Measurements from ENCODE around the gene ST14.

The ST14 gene

DNA sequence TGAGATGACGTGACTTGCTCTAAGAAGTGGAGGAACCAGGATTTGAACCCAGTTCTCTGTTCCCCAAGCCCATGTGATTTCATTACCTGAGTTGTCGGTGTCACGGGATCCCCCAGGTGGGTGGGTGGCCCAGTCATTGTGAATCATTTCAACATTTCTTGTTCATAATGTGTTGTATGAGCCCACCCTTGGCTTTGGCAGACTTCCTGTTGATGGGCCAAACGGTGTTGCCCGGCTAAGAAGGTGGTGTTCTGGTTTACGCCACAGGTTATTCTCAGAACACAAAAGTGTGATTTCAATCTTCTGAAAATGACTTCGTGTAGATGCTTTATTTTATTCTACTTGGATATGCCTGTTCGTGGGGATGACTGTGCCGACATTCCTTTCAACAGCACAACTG lies 21.6 kb upstream of the ST14 start:
- no peak for DNase-seq

DNA sequence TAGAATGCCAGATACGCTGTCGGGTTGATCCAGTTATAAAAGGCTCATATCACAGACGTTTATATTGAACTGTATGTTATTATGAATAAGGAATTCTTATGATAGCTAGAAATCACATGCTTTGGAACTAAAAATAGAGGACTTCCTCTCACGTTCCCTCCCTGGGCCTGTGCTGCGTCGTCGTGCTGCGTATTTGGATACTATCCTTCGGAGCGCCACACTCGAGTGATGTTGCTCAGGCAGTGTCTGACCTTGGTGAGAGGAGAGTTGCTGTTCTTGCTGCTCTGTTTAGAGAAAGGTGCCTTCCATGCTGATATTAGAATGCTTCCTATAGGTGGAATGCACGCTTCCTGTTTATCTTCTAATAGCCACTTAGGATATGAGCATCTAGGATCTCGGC lies 20.2 kb upstream of the ST14 start:
- no peak for DNase-seq

DNA sequence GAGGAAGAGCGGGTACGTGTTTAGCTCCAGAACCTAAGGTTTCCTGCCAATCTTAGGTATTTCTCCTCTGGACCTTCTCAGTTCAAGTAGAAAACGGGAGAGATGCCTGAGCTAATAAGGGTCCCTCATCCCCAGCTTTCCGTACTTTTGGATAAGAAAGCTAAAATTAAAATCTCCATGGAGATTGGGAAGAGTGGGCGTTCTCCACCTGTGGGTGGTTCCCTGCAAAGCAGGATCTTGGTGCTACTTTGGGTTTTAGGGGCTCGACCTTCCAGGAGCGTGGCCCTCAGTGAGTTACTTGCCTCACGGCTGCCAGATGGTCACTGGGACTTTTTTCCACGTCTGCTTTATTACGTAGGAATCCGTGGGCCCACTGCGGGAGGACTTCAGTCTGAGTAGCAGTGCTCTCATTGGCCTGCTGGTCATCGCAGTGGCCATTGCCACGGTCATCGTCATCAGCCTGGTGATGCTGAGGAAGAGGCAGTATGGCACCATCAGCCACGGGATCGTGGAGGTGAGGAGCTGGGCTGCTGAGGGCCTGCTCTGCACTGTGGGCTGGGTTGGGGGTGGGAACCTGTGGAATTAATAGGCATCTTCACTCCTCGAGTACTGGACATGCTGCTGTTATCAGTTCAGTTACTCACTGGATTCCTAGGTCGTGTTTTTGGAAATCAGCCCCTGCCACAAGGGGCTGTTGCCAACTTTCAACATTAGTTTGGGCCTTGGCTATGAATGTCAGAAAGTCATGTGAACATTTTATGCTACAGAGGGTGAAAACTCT lies 17.8 kb upstream of the ST14 start:
- no peak for DNase-seq

DNA sequence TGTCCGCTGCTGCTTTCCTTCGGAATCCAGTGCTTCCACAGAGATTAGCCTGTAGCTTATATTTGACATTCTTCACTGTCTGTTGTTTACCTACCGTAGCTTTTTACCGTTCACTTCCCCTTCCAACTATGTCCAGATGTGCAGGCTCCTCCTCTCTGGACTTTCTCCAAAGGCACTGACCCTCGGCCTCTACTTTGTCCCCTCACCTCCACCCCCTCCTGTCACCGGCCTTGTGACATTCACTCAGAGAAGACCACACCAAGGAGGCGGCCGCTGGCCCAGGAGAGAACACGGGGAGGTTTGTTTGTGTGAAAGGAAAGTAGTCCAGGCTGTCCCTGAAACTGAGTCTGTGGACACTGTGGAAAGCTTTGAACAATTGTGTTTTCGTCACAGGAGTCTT lies 15.4 kb upstream of the ST14 start:
- DNase-seq, result no peak

DNA sequence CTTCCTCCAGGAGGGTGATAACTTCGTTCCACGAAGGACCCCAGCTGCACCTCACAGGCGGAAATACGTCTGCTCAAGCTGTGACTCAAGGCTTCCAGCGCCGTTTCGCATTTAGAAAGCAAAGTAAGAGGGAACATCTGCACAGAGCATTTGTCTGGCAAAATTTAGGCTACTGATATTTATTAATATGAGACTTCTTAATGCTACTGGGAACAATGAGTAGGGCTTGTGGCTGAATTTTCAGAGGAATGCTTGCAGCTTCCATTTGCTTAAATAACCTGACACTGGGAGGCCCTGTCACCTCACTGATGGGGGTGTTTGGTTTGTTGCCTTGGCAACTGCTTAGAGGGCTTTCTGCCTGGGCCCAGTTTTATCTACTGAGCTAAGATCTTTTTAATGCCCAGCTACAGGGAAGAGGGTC lies 14.7 kb upstream of the ST14 start:
- DNase-seq, result peak; percentile 68

DNA sequence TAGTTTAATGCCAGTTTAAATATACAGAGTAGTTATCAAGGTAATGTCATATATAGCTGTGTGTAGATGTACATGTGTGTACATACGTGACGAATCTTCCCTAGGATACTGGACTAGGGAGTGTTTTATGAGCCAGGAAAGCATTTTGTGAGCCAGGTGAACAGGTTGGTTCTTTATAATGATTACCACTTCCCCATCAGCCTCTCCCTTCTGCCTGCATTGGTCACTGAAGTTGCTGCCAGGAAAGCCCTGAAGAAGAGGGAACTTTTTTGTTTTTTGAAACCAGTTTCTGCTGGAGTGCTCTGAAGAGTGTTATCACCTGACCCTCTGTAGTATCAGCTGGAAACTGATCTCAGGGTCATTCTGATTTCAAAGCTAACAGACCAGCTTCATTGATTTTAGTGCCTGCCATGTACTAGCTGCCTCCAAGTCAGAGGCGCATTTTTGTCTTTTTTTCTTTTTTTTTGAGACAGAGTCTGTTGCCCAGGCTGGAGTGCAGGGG lies 14.2 kb upstream of the ST14 start:
- DNase-seq, result no peak

DNA sequence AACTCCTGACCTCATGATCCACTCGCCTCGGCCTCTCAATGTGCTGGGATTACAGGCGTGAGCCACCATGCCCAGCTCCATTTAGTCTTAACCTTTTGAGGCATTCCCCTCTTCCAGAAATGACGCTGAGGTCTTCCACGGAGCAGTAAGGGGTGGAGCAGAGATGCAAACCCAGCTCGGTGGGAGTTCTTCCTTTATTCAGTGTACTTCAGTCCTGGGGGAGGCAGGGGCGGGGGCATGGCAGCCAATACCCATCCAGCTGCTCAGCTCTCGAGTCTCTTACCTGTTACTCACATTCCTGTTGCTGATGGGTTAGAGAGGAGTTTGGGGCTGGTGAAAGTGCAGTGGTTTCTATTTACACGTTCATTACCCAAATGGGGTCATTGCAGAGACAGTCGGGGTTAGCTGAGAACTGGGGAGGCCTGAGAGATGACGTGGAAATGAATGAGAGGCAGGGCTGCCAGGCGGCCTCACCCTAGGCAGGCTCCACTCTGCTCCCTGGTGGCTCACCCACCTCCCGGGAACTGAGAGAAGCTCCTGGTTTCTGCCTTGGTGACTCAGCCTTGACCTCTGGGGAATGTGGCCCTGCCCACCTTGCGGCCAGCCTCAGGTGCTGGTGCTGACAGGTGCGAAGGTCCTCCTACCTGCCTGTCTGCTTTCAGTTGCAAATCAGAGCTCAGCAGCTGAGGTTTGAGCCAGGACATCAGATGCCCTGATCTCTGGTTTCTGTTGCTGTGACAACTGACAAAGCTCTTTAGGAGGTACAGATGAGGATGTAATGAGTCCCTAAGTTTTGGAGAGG lies 13.4 kb upstream of the ST14 start:
- DNase-seq, result no peak

DNA sequence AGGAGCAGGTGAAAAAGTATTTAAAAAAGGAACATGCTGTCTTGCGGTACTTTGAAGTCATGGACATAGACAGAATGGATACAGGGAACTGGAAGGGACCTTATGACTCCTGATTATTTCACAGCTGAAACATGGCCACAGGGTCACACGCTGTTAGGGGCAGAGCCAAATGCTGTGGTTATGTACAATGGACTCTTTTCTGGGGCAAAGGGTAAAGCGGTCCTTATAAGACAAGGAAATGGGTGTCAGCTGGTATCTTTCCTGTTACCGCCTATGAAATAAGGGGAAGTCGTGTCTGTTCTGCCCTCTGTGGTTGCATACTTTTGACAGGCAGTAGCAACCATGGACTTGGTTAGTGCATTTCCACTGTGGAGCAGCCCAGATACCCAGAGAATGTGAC lies 12.8 kb upstream of the ST14 start:
- no peak for DNase-seq

DNA sequence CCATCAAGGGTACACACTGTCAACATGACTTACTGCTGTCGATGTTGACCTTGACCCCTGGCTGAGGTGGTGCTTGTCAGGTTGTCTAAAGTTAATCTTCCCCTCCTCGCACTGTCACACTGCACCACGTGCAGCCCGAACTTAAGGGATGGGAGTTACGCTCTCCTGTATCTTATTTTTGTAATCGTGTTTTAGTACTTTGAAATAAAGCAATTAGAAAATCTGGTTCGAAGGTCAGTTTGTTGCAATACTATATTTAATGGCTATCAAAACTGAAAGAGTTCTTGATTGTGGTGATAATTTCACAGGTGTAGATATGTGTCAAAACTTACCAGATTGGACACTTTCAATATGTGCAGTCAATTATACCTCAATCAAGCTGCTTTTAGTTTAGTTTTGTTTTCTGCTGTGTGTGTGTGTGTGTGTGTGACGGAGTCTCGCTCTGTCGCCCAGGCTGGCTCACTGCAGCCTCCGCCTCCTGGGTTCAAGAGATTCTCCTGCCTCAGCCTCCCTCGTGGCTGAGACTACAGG lies 10.7 kb upstream of the ST14 start:
- no peak for DNase-seq

DNA sequence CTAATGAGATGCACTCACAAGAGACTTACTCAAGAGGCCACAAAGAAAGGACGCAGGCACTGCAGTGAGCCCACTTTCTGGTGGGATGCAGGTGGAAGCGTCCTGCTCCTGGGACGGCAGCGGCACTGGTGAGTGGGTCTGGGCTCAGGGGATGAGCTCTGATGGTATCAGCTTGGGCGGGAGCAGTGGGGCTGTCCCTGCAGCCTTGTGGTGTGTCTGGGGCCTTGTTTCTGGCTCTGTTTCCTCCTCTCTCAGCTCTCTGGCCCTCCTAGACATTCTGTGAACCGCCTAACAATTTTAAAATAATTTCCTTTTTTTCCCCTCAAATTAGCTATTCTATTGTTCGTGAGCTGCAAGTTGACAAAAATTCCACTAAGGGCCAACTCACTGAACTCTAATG lies 8.8 kb upstream of the ST14 start:
- no peak for DNase-seq

DNA sequence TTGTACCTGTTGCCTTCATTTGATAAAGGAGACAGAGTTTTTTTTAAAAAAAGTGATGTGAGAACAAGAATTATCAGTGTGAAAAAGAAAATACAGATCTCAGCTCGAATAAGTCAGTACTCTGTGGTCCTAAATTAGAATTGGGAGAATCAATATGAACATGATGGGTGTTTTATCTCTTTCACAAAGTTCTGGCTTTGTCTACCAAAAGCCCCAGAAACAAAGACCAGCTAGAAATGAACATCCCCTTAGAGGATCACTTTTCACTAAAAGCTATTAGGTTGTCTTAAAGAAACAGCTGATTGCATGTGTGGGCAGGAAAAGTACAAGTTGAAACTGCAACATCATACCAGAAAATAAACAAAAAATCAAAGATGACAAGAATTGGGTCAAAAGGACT lies 8.4 kb upstream of the ST14 start:
- DNase-seq, result no peak

DNA sequence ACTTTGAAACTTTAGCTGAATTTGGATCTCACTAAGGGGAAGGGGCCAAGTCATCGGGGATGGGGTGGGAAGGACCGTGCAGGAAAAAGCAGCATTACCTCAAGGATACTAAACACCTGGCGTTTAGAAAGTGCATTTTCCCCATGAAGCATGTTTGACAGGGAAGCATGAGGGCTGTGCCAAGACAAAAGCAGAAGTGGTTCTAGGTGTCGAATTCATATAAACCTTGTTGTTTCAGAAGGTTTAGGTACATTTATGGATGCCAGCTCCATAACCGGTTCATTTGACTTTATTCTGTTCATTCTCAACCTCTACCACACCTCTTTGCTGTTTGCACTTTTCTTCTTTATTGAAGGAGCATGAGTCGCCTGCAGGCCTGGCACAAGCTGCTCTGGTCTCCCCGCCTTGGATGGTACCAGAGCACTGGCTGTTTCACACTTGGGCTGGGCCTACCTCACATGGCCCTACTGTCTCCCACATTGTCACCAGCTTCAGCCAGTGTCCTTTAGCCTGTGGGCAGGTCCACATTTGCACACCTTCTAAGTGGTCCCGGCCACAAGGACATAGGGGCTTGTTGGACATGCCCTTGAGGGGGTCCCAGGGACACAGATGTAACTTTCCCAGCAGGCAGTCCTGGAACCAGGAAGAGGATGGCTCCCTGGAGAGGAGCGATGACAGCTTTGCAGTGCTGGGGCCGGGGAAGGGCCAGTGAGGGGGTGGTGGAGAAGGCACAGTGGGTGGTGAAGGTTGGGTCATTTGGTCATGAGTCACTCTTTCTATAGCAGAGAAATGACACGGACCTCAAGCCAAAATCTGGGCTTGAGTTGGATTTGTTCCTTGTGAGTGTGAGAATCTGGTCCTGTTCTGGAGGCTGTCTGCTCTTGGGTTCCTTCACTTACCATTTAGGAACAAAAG lies 3.2 kb upstream of the ST14 start:
- DNase-seq, result no peak

DNA sequence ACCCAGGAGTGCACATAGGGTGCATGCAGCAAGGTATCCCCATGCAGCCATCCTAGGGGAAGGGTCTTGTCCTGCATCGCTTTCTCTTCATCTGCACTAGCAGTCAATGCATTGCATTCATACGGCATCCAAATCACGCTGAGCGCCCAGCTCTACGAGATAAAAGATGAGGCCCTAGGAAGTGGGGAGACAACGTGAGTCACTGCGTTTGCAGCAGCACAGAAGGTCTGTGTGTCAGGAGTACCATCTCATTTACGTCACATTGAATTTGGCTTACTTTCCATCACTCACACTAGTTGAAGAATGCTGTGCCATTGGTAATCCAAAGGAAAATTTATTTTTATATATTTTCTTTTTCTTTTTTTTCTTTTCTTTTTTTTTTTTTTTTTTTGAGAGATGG lies 2.5 kb upstream of the ST14 start:
- DNase-seq, result no peak

DNA sequence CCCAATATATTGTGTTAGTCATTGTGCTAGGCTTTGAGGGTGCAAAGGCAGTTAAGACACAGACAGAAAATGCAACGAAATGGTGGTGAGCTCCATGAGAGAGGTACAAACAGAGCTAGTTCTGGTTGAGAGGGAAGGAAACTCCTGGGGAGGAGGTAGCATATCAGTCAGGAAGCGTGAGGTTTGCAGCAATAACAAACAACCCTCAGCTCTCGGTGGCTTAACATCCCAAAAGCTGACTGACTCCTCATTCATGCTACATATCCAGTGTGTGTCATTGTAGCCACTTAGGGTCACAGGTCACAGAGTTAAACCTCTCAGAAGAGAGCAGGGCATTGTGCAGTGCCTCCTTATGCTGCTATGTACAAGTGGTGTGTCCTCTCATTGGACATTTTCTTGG lies 1.7 kb upstream of the ST14 start:
- no peak for DNase-seq

DNA sequence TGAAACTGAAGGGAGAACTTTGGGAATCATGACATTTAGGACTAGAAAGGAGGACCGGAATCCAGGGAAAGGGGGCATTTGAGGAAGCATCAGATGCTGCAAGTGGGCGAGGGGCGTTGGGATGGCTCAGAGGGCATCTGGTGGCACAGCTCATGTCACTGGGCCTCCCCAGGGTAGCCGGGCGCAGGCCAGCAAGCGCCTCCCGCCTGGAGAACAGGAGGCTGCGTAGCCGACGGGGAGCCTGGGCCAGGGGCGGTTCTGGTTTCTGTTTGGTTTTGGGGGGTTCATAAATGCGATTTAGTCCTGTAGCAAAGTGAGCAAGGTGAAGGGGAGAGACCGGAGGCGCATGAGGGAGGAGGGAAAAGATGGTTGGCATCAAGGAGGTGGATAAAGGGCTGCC lies 443 bp upstream of the ST14 start:
- no peak for DNase-seq

DNA sequence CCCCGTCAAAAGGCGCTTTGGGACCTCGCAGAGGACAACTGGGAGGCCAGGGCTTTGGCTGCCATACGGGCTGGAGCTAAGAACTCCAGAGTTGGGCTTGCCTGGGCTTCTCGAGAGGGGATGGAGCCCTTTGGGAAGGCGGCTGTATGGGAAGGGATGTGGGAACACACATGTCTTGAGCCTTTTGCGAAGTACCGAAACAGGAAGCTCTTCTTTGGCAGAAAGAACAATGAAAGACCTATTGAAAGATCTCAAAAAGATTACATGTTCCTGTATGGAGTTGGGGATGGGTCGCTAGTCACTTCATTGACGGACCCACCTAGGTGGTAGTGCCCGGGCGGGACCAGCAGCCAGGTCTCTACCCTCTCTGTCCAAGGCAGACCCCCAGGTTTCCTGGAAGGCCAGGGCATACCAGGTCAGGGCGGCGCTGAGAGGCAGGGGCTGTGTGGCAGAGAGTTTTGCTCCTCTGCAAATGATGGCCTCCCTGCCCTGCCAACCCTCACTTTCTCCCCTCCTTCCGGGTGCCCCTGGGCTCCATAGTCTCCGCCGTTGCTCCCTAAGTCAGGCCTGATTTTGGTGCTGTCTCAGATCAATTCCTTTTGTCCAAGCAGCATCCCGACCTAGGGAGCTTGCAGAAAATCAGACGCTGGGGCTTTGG lies 1.0 kb downstream of the ST14 start:
- no peak for DNase-seq

DNA sequence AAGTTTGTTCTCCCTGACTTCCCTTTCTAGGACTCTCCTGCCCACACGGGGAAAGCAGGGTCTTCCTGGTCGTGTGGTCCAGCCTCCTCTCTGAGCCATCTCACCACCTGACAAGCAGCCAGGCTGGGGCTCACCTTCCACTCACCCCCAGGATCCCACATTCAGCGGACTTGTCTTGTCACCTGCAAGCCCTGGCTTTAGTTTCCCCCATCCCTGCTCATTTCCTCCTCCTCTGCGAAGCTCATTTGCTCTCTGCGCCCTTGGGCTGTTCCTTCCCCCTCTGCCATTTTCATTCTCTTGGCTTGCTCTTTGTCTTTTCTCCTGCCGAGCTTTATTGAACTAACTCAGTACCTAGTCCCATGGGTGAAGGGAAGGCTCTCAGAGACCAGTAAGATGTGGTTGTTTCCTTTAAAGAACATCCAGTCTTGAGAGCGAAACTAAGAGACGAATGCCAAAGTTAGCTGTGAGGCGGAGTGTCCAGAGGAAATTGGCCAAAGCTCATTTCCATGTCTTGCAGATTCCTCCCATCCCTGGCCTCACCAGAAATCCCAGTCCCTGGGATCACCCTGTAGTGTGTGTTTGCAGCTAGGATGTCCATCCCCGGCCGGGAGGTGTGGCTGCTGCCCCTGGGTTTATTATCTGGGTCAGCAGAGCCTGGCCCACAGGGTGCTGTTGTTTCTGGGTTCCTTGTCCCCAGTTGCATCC lies 2.0 kb downstream of the ST14 start:
- DNase-seq, result peak; percentile 46

DNA sequence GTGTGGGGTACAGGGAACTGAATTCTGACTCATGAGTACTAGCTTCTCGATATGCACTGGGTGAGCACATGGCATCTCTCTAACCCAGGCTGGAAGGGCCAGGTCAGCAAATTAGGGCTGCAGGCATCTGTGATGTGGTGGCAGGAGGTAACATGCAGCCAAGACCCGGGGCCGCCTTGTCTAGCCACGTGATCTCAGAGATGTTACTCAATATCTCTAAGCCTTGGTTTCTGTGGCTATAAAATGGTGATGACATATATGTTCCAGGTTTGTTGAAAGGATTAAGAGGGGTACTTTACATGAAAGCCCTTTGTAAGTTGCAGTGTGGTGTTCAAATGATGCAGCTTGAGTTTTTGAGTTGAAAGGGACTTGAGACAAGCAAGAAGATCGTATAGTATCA lies 3.2 kb downstream of the ST14 start:
- no peak for DNase-seq

DNA sequence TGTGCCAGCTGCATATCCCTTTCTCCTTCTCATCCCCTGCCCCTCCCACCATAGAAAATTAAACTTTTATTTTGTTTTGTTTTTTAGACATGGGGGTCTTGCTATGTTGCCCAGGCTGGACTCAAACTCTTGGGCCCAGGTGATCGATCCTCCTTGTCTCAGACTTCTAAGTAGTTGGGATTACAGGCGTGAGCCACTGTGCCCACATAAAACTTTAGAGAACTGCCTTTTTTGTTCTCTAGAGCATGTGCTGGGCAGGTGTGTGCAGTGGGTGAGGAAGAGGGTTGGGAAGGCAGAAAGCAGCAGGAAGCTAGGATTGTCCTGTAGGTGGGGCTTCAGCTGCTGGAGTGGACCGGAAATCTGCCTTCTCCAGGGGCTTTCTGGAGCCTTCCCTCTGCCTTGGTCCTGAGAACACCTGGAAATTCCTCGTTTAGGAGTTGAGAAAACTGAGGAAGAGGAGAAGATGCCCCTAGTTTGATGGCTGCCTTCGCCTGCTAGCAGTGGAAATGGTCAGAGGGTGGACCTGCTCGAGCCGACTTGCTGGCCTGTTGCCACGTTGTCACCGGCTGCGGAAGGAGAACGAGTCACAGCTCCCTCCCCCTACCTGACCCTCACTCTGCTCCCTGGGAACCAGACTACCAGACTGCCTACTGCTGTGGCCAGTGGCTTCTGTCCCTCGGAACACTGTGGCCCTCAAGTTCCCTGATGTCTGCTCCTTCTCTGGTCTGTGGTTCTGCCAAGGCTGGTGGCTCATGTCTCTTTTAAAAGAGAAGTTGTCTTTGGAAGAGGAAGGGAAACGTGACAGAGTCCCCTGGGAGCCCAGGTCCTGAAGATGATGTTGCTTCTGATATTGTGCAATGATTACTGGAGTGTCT lies 4.0 kb downstream of the ST14 start:
- DNase-seq, result no peak

DNA sequence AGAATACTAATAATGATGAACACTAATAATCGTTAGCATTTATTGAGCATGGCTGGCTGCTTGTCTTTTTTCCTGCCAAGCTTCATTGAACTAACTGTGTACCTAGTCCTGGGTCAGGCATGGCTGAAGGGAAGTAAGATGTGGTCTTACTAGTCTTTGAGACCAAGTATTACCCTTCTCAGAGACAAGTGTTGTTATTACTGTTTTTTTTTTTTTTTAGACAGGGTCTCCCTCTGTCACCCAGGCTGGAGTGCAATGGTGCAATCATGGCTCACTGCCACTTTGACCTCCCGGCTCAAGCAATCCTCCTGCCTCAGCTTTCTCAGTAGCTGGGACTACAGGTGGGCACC lies 4.6 kb downstream of the ST14 start:
- DNase-seq, result no peak
